ENCODE measurements around the gene DROSHA. TPM values are rescaled to one million over a fixed set of nuclear protein-coding genes. Genes with fewer than 3 reads are reported as not detected.

DROSHA gene
- total and polyA plus RNA-seq, 10 of the 15 experiments (the other 5 are each of a cell fraction or from before 2014, with no cell fraction given): 27.9 to 55.0 (median 37.6) TPM

GRCh38 chr5:31511305-31511704, 20.6 kb downstream of the DROSHA start:
- Histone ChIP-seq H3K4me1 (ENCODE audit: control insufficient read depth, insufficient read depth, low read length) (no peaks in the 10 kb centered on the region), H3K4me3 (no peak overlapping the region), H3K27me3 (replicated peaks in 1 of 2; ENCODE audit: control insufficient read depth in 2 of 2, insufficient read depth in 2 of 2, low read length in 1 of 2) (no peaks in the 10 kb centered on the region), H3K9ac (ENCODE audit: control insufficient read depth, insufficient read depth, low read length) (no peak overlapping the region), H3K4me2 (ENCODE audit: control insufficient read depth, insufficient read depth) (no peak overlapping the region), H2AFZ (ENCODE audit: control insufficient read depth, low read depth, low read length) (no peak overlapping the region), H3K36me3 (ENCODE audit: control insufficient read depth in 2 of 2, insufficient read depth in 2 of 2, low read length in 1 of 2) (peaks cover 18 to 34% of the 10 kb centered on the region in 2 experiments), H3K27ac (ENCODE audit: control insufficient read depth, insufficient read depth) (no peak overlapping the region), H3K79me2 (ENCODE audit: control insufficient read depth, insufficient read depth, low read length) (no peaks in the 10 kb centered on the region), H4K20me1 (ENCODE audit: control insufficient read depth, insufficient read depth) (no peaks in the 10 kb centered on the region), H3K9me3 (replicated peaks; ENCODE audit: control insufficient read depth, insufficient read depth, low read length) (no peaks in the 10 kb centered on the region)
- WGBS (ENCODE audit: insufficient coverage, insufficient replicate concordance, low lambda C conversion rate, missing lambda C conversion rate): 98% methylated on average over 4 of the region's 4 CpGs
- ATAC-seq: no peak
- SMC1A ChIA-PET (ENCODE audit: uncharacterized antibody, unreplicated experiment): no interaction called here
- no peak for FAIRE-seq
- TF ChIP-seq YBX1 (IDR thresholded peaks at IDR 0.05) (no peak), TARDBP (IDR thresholded peaks at IDR 0.05; ENCODE audit: borderline replicate concordance) (no peak), RELA (IDR thresholded peaks at IDR 0.05; ENCODE audit: borderline replicate concordance, partially characterized antibody) (no peak), NRF1 (conservative IDR thresholded peaks at IDR 0.05; ENCODE audit: low read depth, low read length) (no peak), STAT3 (IDR thresholded peaks at IDR 0.05; ENCODE audit: low read depth, low read length) (no peak), ZBTB33 (IDR thresholded peaks at IDR 0.05) (no peak), ATF3 (IDR thresholded peaks at IDR 0.05; ENCODE audit: borderline replicate concordance, extremely low read depth, low read depth, low read length) (no peak), POLR2AphosphoS2 (IDR thresholded peaks at IDR 0.05; ENCODE audit: low read depth, low read length) (no peak), RAD21 (IDR thresholded peaks at IDR 0.05; ENCODE audit: insufficient read depth, low read depth, low read length) (no peak), PAX5 (IDR thresholded peaks at IDR 0.05; ENCODE audit: borderline replicate concordance, low read depth, low read length) (no peak), ZBTB40 (IDR thresholded peaks at IDR 0.05; ENCODE audit: borderline replicate concordance) (no peak), KDM1A (IDR thresholded peaks at IDR 0.05; ENCODE audit: borderline replicate concordance) (no peak), LARP7 (IDR thresholded peaks at IDR 0.05) (no peak), FOXM1 (IDR thresholded peaks at IDR 0.05; ENCODE audit: low read depth, low read length) (no peak), ZZZ3 (IDR thresholded peaks at IDR 0.05; ENCODE audit: control insufficient read depth, insufficient read length, low read depth) (no peak), SUPT20H (IDR thresholded peaks at IDR 0.05; ENCODE audit: borderline replicate concordance, control insufficient read depth, low read depth, low read length) (no peak), ETV6 (conservative IDR thresholded peaks at IDR 0.05 in 1 of 2, IDR thresholded peaks at IDR 0.05 in 1 of 2; ENCODE audit: borderline replicate concordance in 1 of 2, low read depth in 1 of 2) (no peak), E2F4 (IDR thresholded peaks at IDR 0.05; ENCODE audit: low read depth, low read length) (no peak)
- CTCF ChIA-PET: no interaction called here
- DNase-seq (ENCODE audit: low read depth, low spot score): no peak
- POLR2A ChIA-PET: no interaction called here
- in situ Hi-C loops (cut with MboI) (no loop called here), intact Hi-C loops (cut with micrococcal nuclease; ENCODE audit: unreplicated experiment) (no loop called here)
- BruUV-seq (replicated peaks): no TSS peak
- RAD21 ChIA-PET (ENCODE audit: unreplicated experiment): no interaction called here
